Left ventricle myocardium superior (tissue), 1 donor: ENCODE measurements around the gene NPHS1. TPM values are rescaled to one million over a fixed set of nuclear protein-coding genes. Genes with fewer than 3 reads are reported as not detected.

ENCODE experiments used
- ATAC-seq: fragments of 200-7000 bp; cut with Tn5 transposase; one replicate; pipeline ENCODE4 v1.9.1; 2020; ENCODE audit warnings: mild to moderate bottlenecking, moderate library complexity
- DNase-seq: peaks from one replicate; pipeline ENCODE4 v3.0.0-alpha.2; 2020
- intact Hi-C: fragments of 100-400 bp; cut with micrococcal nuclease; formaldehyde crosslinking; loops from one replicate; pipeline ENCODE4 v1.11.0; 2022
- total RNA-seq: library from RNA; stranded (reverse); fragmentation: NEBNext Ultra II Directional; extraction: Animal tissue kit (Norgen Biotek cat#: 25700); gene quantifications from one replicate; pipeline ENCODE4 v1.2.1, GENCODE V29; 2021
- donor health status: DM: no; HTN: yes; CAD: no; lungs with severe emphysema.

NPHS1 gene
- total RNA-seq, 1 donor from 2014 or later = not detected

DNA sequence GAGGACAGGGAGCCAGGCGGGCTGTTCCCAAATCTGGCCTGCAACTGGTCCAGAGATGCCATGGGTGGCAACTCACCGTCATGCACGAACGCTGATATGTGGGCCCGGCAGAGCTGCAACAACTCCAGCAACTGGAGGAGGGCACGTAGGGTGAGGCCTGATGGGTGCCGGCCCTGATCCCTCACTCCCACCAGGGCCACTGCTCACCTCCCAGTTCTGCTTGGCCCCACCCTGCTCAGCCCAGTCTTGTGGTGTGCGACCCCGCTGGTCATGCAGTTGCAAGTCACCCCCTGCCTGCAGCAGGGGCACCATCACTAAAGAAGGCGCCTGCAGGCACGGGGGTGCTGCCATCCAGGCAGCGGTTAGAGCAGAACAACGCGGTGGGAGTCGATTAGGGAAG is 60.0 kb downstream of the NPHS1 start:
- no peak for DNase-seq
- intact Hi-C loops = no loop called here
- ATAC-seq = no peak

DNA sequence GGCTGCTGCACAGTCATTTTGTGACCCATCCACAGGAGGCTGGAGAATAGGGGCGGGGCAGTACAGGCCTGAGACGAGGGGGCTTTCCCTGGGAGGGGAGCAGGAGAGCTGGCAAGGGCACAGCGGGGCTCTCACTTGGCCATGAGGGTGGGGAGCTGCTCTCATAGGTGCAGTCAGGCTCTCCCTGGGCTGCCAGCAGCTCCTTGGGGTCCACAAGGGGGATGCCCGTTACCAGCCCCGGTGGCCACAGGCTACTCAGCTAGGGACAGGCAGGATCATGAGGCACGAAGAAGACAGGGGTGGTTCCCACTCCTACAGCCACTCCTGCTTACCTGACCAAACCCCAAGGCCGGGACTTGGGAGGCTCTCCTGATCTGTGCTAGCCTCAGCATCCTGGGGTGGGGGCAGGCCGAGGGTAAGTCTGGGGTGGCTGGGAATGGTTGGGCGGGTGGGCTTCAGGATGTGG is 60.5 kb downstream of the NPHS1 start:
- ATAC-seq (no peak), DNase-seq (no peak)
- intact Hi-C loops = no loop called here

DNA sequence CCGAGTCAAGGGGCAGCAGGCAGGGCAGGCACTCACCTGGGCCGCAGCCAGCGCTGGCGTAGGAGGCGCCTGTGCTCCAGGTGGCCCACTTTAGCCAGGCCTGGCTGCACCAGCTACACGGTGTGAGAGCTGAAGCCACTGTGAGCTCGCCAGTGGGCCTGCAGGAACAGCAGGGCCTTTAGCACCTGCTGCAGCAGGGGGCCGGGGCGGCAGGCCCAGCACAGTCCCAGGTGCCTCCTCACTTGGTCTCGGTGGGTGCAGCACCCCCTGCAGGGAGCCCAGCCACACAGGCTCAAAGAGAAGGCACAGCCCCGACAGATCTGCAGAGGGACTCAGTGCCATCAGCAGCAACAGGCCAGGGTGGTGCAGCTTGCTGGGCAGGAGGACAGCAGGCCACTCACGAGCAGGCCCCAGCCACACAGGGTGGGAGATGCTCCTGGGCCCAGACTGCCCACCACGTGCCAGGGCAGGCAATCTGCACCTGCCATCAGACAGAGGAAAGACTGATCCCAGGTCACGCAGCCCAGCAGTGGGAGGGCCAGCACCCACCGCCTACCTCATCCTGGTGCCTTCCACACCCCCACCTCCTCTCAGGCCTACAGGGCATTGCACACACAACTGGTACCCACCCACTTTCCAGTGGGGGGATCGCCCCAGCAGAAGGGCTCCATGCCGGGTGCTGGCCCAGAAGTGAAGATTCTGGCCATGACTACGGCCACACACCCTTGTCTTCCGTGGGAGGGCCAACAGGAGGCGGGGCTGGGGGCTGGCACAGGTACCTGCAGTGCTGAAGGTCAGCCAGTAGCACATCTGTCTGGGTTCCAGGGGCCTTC is 61.1 kb downstream of the NPHS1 start:
- ATAC-seq (no peak), DNase-seq (no peak)
- intact Hi-C loops = no loop called here

DNA sequence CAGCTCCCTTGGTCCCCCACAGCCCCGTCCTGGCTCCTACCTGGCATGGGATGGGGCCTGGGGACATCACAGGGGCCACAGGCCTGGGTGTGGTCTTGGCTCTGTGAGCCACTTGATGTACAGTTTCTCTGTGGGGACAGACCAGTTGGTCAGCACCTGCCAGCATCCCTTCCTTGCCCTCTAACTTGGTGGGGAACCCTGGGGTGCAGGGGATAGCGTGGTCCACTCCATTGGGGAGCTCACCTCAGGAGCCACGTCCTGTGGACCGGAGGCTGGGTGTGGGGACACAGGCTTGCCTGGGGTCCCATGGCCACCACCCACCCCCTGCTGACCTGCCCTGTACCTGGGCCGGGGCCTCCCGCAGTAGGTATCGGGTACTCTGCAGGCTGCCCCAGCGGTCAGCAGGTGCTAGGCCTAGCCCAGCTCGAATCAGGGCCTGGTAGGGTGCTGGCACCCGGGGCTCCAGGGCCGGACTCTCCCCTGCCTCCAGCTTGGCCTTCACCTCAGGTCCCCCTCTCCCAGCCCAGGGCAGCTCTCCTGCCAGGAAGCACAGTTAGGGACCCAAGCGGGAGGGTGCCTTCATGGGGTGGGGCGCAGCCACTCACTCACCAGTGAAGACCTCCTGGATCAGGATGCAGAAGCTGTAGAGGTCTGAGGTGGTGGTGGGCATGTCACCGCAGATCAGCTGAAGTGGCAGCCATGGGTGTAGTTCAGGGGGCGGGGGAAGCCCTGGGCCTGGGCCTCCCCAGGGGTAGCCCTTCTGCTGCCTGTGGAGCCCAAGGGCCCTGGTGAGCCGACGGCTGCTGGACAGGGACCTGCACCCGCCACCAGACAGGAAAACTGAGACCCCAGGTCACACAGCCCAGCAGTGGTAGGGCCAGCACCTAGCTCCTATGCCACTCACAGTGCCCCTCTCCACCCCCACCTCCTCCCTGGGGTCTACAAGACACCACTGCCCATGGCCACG is 62.0 kb downstream of the NPHS1 start:
- intact Hi-C loops = no loop called here
- no peak for ATAC-seq
- DNase-seq = no peak

DNA sequence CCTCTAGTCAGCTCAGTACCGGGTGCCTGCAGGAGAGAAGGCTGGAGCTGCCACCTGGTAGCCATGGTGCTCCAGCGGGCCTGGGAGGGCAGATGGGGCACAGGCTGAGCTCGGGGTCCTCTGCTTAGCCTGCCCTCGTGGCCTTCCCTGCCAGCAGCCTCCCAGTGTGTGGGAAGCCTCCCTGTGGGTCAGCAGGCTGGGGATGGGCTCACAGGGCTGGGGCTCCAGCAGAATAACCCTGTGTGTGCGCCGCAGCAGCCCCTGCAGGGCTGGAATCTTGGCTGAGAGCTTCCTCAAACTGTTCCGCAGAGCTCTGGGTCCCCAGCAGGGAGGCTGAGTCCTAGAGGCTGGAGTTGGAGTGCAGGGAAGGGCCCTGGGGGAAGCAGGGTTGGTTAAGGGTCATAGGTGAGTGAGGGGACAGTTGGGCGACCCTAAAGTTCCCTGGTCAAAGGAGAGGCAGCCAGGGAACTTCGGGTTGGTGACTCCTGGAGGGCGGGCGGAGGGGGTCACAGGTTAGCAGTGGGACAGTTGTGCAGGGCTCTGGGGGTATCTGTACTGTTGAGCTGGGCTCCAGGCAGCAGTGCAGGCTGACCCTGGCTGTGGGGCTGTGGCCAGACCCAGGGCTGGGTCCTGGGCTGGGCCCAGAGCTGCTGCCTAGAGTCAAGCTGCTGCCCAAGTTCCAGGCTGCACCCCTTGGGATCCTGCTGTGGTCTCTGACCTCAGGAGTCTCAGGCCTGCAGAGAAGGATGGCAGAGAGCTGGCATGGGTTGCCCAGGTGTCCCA is 62.9 kb downstream of the NPHS1 start:
- intact Hi-C loops = no loop called here
- no peak for DNase-seq
- no peak for ATAC-seq

DNA sequence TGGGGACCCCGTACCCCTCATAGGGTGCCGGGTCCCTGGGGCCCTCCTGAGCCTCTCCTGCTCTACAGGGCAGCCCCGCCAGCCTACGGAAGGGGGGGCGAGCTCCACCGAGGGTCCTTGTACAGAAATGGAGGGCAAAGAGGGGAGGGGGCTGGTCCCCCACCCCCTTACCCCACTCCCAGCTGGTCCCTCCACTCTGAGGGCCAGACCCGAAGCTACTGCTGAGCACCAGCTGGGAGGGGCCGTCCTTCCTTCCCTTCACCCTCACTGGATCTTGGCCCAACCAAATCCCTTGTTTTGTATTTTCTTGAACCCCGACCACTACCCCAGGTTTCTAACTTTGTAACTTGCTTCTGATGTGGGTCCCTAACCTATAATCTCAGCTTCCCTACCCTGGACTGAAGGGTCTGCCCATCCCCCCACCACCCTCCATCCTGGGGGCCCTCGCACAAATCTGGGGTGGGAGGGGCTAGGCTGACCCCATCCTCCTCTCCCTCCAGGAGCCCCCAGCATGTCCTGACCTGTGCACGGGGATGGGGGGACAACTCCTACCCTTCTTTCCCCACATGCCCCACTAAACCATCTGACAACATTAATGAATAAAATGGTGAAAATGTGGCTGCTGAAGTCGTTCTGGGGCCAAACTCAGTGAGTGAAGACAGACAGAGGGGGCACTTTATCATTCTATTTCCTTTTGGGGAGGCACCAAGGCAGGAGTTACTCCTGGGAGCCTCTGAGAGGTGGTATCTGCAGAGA is 63.9 kb downstream of the NPHS1 start:
- intact Hi-C loops = no loop called here
- DNase-seq (no peak), ATAC-seq (no peak)

DNA sequence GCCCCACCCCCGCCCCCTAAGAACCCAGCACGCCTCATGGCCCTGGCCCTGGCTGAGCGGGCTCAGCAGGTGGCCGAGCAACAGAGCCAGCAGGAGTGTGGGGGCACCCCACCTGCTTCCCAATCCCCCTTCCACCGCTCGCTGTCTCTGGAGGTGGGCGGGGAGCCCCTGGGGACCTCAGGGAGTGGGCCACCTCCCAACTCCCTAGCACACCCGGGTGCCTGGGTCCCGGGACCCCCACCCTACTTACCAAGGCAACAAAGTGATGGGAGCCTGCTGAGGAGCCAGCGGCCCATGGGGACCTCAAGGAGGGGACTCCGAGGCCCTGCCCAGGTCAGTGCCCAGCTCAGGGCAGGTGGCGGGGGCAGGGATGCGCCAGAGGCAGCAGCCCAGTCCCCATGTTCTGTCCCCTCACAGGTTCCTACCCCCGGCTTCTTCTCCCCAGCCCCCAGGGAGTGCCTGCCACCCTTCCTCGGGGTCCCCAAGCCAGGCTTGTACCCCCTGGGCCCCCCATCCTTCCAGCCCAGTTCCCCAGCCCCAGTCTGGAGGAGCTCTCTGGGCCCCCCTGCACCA is 65.0 kb downstream of the NPHS1 start:
- no peak for DNase-seq
- intact Hi-C loops = no loop called here
- ATAC-seq = no peak

DNA sequence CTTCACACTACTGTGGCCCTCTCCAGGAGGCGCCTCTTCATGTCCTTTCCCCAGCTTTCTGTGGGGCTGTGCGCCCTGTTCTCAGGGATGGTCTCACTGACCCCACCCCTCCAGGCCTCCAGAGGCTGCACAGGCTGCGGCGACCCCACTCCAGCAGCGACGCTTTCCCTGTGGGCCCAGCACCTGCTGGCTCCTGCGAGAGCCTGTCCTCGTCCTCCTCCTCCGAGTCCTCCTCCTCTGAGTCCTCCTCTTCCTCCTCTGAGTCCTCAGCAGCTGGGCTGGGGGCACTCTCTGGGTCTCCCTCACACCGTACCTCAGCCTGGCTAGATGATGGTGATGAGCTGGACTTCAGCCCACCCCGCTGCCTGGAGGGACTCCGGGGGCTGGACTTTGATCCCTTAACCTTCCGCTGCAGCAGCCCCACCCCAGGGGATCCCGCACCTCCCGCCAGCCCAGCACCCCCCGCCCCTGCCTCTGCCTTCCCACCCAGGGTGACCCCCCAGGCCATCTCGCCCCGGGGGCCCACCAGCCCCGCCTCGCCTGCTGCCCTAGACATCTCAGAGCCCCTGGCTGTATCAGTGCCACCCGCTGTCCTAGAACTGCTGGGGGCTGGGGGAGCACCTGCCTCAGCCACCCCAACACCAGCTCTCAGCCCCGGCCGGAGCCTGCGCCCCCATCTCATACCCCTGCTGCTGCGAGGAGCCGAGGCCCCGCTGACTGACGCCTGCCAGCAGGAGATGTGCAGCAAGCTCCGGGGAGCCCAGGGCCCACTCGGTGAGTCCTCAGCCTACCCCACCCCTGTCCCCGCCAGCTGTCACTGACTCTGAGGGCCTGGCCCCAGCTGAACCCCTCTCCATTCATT is 65.8 kb downstream of the NPHS1 start:
- ATAC-seq (no peak), DNase-seq (no peak)
- intact Hi-C loops = no loop called here

DNA sequence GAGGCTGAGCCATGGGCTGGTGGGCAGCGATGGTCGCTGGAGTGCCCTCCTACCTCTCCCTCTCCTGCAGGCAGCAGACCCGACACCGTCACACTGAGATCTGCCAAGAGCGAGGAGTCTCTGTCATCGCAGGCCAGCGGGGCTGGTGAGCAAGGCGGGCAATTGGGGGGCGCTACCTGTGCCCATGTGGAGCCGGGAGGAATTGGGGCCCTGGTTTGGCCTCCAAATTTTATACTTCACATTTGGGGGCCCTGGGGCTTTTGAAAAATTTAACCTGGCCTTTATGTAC is 67.0 kb downstream of the NPHS1 start:
- DNase-seq (no peak), ATAC-seq (no peak)
- intact Hi-C loops = no loop called here

DNA sequence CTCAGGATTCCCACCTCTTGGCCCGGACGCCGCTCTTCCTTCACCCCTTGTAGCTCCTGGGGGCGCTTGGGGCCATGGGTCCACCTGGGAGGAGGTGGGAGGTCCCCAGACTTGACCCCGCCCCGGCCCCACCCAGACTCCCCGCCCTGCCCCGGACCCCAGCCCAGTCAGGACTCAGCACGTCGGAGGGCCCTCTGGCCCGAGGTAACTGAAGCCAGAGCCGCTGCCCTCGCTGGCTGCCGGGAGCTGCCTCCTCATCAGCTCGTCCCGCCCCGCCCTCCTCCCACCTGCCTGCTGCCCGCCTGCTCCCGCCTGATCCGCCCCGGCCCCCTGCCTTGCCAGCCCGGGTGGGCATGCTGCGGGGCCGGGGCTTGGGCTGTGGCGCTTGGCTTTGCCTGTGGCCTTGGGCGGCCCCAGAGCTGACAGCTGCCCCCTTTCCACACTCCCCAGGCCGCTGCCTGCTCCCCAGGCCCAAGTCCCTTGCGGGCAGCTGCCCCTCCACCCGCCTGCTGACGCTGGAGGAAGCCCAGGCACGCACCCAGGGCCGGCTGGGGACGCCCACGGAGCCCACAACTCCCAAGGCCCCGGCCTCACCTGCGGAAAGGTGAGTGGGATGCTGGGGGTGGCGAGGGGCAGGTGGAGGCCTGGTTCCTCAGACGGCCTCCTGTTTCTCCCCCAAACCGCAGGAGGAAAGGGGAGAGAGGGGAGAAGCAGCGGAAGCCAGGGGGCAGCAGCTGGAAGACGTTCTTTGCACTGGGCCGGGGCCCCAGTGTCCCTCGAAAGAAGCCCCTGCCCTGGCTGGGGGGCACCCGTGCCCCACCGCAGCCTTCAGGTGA is 67.6 kb downstream of the NPHS1 start:
- no peak for DNase-seq
- intact Hi-C loops = no loop called here
- no peak for ATAC-seq

DNA sequence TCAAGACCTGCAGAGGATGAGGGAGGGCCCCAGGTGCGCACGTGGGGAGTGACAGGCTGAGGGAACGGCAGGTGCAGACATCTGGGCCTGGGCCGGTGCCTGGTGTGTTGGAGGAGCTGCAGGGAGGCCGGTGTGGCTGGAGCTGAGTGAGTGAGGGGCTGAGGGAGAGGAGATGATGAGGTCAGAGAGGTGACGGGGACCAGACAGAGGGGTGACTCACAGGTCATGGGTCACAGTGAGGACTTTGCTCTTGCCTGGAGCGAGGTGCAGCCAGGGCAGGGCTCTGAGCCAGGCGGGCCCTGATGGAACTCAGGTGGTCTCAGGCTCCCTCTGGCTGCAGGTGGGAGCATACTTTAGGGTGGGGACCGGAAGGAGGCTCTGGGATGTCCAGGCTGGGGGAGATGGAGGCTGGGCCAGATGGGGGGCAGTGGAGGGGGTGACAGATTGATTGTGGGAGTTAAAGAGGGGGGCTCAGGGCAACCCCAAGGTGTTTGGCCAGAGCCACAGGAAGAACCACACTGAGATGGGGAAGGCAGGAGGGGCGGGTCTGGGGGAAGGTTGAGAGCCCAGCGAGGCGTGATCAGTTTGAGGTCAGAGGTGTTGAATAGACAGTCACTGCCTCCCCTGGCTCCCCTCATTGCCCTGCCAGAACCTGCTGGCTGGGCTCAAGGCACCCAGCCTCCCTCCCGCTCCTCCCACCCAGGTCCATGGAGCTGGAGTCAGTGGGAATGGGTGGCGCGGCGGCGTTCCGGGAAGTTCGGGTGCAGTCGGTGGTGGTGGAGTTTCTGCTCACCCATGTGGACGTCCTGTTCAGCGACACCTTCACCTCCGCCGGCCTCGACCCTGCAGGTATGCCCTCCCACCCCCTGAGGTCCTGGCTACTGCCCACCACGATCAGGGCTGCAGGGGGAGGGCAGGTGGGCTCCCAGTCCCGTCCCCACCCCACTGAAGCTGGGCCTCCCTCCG is 68.6 kb downstream of the NPHS1 start:
- no peak for ATAC-seq
- intact Hi-C loops = no loop called here
- no peak for DNase-seq

DNA sequence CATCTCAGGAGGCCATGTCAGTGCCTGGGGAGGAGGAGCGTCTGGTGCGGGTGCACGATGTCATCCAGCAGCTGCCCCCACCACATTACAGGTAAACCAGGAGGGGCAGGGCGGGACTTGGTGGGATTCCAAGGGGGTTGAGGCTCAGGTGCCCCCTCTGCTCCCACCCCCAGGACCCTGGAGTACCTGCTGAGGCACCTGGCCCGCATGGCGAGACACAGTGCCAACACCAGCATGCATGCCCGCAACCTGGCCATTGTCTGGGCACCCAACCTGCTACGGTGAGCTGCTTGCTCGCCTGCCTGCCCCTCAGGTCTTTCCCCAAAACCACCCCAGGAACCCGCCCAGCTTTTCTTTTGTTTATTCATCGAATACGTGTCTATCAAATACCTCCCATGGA is 69.7 kb downstream of the NPHS1 start:
- intact Hi-C loops = no loop called here
- no peak for DNase-seq
- ATAC-seq = no peak

DNA sequence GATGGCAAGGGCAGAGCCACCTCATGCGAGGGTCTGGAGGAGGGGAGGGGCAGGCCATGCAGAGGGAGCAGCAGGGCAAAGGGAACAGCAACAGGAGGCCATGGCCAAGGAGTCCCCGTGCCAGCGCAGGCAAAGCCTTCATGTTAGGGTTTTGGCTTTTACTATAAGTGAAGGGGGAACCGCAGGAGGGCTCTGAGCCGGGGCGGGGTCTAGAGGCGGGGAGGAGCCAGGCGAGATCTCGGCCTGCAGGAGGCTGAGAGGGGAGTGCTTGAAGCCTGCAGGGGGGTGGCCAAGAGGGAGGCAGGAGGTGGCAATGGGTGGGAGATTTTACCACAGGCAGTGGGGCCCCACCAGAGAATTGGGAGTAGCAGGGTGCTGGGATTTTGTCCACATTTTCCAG is 70.7 kb downstream of the NPHS1 start:
- ATAC-seq (no peak), DNase-seq (no peak)
- intact Hi-C loops = no loop called here

DNA sequence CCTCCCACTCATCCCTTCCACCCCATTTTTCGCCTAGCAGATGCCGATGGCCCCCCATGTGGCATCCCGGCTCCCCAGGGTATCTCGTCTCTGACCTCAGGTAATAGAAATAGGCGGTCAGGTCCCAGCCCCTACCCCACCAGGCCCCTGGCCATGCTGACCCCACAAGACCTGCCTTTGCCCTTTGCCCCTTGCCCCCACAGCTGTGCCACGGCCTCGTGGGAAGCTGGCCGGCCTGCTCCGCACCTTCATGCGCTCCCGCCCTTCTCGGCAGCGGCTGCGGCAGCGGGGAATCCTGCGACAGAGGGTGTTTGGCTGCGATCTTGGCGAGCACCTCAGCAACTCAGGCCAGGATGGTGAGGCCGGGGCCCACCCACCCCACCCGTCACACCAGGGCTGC is 71.6 kb downstream of the NPHS1 start:
- ATAC-seq = no peak
- intact Hi-C loops = no loop called here
- DNase-seq = no peak

DNA sequence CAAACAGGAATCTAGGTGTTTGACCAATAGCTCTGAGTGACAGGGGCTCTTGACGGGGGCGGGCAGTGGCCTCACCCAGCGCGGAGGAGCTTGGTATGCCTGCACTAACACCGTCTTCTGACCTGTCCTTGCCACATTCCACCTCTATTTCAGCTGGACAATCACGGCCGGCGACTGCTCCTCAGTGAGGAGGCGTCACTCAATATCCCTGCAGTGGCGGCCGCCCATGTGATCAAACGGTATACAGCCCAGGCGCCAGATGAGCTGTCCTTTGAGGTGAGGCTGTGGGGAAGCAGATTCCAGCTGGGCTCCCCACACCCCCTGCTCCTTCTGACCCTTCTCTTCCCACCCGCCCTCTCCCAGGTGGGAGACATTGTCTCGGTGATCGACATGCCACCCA is 72.2 kb downstream of the NPHS1 start:
- intact Hi-C loops = no loop called here
- no peak for ATAC-seq
- DNase-seq = no peak

DNA sequence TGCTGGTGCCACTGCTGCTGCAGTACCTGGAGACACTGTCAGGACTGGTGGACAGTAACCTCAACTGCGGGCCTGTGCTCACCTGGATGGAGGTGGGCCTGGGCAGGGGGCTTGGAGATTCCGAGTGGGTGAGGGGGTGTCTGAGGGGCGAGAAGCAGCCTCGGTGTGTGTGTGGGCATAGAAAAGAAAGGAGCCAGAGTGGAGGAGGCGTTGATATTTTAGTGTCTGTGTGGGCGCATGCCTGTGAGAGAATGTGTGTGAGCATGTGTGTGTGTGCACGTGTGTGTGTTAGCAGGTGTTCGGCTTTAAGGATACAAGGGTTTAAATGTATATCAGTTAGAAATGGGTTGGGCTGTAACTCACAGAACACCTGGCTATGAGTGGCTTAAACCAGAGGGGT is 73.3 kb downstream of the NPHS1 start:
- DNase-seq (no peak), ATAC-seq (no peak)
- intact Hi-C loops = no loop called here
